SU-DHL-6 (cell line): ENCODE measurements around the gene SMARCD2.
"Not testable (repeated sequence)": the region's sequence is repeated elsewhere in the genome, so short reads cannot be mapped to it uniquely, and the experiment has no call there.

Source experiments
- CTCF ChIP-seq: fragments of 200-600 bp; sonication (generic); IDR thresholded peaks from one replicate; pipeline ENCODE4 v1.5.1; 2017; ENCODE audit warnings: antibody characterized with exemption, mild to moderate bottlenecking, low read length, moderate library complexity; ENCODE audit not compliant: insufficient read depth, poor library complexity, severe bottlenecking
- EZH2phosphoT487 ChIP-seq: fragments of 200-600 bp; sonication (generic), shearing (Covaris generic); conservative IDR thresholded peaks from 2 replicates; pipeline ENCODE4 v1.6.1; 2018; ENCODE audit warnings: mild to moderate bottlenecking, antibody characterized with exemption, low read length, moderate library complexity, mixed read lengths

DNA sequence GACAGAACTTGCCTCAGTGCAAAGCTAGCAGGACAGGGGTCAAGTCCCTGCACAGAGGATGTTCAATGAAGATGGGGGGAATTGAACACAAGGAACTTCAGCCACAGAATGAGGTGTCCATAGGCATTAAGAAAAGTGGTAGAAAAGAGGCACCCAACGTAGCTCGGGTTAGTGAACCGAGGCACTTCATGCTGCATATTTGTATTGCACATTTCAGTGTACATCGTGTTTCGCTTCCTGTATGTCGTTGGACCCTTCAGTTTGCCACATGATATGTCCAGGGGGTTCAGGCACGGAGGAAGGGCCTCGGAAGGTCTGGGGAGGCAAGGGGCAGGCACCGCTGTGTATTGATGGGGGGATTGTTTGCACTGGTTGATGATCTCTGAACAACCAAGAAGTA is 35.9 kb upstream of the SMARCD2 start:
- not testable (repeated sequence) for TF ChIP-seq CTCF, EZH2phosphoT487
